Adipocyte (in vitro differentiated cells): ENCODE results near the gene KRTAP12-1.

Source experiments
- DNase-seq: peaks from one replicate; pipeline ENCODE4 v3.0.0-alpha.2; 2015; ENCODE audit warnings: low read depth
- H3K27me3 ChIP-seq: replicated peaks from 2 replicates; pipeline ENCODE4 v1.7.0; 2013; ENCODE audit warnings: mild to moderate bottlenecking, low read length, moderate library complexity; ENCODE audit not compliant: control insufficient read depth, insufficient read depth
- H3K36me3 ChIP-seq: 2 replicates; pipeline ENCODE4 v1.7.0; 2013; ENCODE audit warnings: low read length, mild to moderate bottlenecking, moderate library complexity; ENCODE audit not compliant: control insufficient read depth, insufficient read depth, severe bottlenecking
- H3K4me1 ChIP-seq: 2 replicates; pipeline ENCODE4 v1.7.0; 2013; ENCODE audit warnings: mild to moderate bottlenecking, low read length, moderate library complexity; ENCODE audit not compliant: control insufficient read depth, insufficient read depth
- H3K4me3 ChIP-seq: 2 replicates; pipeline ENCODE4 v1.7.0; 2013; ENCODE audit warnings: mild to moderate bottlenecking, low read length, moderate library complexity
- H3K9ac ChIP-seq: 2 replicates; pipeline ENCODE4 v1.7.0; 2013; ENCODE audit warnings: mild to moderate bottlenecking, low read length, moderate library complexity
- H3K9me3 ChIP-seq: 2 replicates; pipeline ENCODE4 v1.7.0; 2013; ENCODE audit warnings: mild to moderate bottlenecking, low read length, moderate library complexity; ENCODE audit not compliant: control insufficient read depth

KRTAP12-1 gene

DNA sequence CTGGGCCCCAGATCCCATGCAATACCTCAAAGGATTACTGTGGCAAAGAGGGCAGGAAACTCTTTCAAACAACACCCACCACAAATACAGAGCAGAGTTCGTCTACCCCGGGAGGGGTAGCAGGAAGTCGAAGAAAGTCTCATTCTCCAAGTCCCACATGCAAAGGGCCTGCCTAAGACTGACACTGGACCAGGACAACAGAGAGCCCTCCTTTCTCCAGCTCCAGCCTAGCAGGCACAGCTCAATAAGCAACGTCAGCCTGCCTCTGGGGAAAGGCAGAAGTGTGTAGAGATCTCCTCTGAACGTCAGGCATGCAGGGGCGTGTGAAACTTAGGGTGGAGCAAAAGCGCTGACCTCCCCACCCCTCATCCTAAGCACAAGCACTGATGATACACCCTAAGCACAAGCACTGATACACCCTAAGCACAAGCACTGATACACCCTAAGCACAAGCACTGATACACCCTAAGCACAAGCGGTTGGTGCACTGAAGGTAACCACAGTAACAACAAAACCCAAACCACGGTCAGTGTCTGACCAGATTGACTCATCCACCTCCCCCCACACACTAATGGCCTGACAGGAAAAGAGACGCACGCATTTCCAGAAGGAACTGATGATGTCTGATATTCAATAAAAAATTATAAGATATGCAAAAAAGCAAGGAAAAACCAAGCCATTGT lies 22.9 kb downstream of the KRTAP12-1 start:
- peaks cover 26% of the 10 kb centered on the region for H3K9me3 ChIP-seq
- no peak for DNase-seq
- no peak overlapping the region for H3K4me3 ChIP-seq
- no peaks in the 10 kb centered on the region for H3K4me1 ChIP-seq
- H3K27me3 ChIP-seq: peaks cover 3% of the 10 kb centered on the region
- no peak overlapping the region for H3K9ac ChIP-seq
- H3K36me3 ChIP-seq: no peaks in the 10 kb centered on the region

DNA sequence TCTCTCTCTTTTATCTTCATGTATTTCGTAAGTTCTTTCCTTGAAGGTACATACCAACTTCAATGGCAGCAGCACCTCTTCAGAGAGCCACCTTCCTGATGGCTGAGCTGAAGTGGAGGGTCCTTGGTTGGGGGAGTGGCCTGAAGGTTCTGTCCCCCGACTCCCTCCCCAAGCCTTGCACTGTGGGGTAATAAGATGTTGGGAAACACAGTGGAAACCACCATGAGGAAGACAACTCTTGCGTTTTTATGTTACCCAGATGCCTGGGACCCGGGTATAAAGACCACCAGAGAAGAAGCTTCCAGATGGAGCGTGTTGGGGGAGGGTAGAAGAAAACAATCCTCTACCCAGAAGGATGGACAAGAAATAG lies 23.4 kb downstream of the KRTAP12-1 start:
- Histone ChIP-seq H3K4me3 (no peak overlapping the region), H3K4me1 (no peaks in the 10 kb centered on the region), H3K9ac (no peak overlapping the region), H3K36me3 (no peaks in the 10 kb centered on the region), H3K9me3 (peaks cover 21% of the 10 kb centered on the region), H3K27me3 (peaks cover 3% of the 10 kb centered on the region)
- DNase-seq: no peak

DNA sequence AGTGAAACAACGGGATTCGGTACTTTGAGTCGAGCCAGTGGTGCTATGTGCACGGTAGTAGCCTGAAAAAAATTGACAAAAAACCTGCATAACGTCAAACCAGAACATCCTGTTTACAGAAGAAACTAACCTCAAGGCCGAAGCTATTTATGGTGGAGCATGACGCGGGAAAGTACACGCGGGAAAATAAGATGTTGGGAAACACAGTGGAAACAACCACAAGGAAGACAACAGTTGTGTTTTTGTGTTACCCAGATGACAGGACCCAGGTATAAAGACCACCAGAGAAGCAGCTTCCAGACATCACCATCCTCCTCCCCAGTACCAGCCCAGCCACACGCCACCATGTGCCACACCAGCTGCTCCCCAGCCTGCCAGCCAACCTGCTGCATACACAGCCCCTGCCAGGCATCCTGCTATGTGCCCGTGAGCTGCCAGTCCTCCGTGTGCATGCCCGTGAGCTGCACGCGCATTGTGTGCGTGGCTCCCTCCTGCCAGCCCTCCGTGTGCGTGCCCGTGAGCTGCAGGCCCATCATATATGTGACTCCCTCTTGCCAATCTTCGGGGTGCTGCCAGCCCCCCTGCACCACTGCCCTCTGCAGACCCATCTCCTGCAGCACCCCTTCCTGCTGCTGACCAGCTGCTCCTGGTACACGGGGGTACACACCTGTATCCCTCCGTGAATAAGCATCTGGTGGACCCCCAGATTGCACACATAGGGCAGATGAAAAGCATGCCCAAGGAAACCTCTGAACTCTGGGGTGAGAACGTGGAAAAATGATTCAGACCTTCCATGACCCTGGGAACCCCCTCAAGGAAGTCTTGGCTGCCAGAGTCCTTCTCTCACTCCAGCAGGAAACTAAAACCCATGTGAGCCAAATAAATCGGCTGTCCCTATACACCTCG lies 24.1 kb downstream of the KRTAP12-1 start, which contains the start of gene KRTAP12-3:
TSS of gene KRTAP12-3 (plus strand) at position 298 of the 906 bp plus-strand sequence. CDS start at position 346, 48 bp downstream.
- Histone ChIP-seq H3K27me3 (peaks cover 3% of the 10 kb centered on the region), H3K36me3 (no peaks in the 10 kb centered on the region), H3K4me1 (no peaks in the 10 kb centered on the region), H3K9me3 (peaks cover 17% of the 10 kb centered on the region), H3K9ac (no peak within 1 kb of the TSS), H3K4me3 (no peak within 1 kb of the TSS)
- no peak for DNase-seq

DNA sequence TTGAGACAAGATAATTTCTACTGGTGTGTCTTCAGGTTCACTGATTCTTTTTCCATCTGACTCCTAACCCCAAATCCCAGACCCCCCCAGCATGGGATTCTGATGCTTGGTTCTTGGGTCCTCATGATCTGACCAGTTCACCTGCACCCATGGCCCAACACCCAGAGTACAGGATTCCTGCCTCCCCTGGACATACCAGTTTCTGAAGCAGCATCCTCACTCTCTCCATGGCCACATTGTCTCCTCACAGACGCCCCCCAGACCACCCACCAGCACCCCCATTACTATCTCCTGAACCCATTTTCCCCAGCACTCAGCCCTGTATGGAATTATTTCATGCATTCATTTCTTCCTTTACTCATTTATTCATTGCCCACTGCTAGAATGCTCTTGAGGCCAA lies 25.1 kb downstream of the KRTAP12-1 start:
- H3K4me3 ChIP-seq: no peak overlapping the region
- peaks cover 14% of the 10 kb centered on the region for H3K9me3 ChIP-seq
- no peaks in the 10 kb centered on the region for H3K4me1 ChIP-seq
- peaks cover 3% of the 10 kb centered on the region for H3K27me3 ChIP-seq
- no peak overlapping the region for H3K9ac ChIP-seq
- DNase-seq: no peak
- no peaks in the 10 kb centered on the region for H3K36me3 ChIP-seq

DNA sequence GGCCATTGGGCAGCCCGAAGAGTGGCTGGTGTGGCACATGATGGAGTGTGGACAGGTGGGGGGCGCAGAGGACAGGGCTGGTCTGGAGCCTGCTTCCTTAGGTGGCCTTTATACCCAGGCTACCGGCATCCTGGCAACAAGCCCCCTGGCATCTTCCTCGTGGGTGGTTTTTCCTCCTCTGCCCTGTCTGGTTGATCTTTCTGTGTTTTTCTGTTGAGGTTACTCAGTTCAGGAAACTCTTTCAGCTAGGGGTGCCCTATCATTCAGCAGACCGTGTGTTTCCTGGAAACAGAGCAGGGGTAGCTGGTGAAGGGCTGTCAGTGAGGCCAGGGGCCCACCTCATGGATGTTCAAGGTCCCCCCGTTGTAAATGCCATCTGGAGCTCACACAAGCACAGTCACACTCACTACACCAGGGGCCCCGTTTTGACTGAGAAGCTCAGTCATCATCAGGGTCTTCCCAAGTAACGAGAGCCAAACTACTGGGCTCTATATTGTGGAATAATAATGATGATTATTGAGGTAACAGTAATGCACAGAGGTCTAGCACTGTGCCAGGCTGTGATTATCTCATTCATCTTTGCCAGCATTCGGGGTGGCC lies 27.3 kb downstream of the KRTAP12-1 start, which contains the start of gene KRTAP12-4:
TSS of gene KRTAP12-4 (minus strand) at position 84 of the 600 bp plus-strand sequence. CDS start at position 39, 45 bp downstream.
- Histone ChIP-seq H3K9me3 (peaks cover 14% of the 10 kb centered on the region), H3K4me3 (no peak within 1 kb of the TSS), H3K27me3 (peaks cover 3% of the 10 kb centered on the region), H3K36me3 (no peaks in the 10 kb centered on the region), H3K4me1 (no peaks in the 10 kb centered on the region), H3K9ac (no peak within 1 kb of the TSS)
- DNase-seq: no peak

DNA sequence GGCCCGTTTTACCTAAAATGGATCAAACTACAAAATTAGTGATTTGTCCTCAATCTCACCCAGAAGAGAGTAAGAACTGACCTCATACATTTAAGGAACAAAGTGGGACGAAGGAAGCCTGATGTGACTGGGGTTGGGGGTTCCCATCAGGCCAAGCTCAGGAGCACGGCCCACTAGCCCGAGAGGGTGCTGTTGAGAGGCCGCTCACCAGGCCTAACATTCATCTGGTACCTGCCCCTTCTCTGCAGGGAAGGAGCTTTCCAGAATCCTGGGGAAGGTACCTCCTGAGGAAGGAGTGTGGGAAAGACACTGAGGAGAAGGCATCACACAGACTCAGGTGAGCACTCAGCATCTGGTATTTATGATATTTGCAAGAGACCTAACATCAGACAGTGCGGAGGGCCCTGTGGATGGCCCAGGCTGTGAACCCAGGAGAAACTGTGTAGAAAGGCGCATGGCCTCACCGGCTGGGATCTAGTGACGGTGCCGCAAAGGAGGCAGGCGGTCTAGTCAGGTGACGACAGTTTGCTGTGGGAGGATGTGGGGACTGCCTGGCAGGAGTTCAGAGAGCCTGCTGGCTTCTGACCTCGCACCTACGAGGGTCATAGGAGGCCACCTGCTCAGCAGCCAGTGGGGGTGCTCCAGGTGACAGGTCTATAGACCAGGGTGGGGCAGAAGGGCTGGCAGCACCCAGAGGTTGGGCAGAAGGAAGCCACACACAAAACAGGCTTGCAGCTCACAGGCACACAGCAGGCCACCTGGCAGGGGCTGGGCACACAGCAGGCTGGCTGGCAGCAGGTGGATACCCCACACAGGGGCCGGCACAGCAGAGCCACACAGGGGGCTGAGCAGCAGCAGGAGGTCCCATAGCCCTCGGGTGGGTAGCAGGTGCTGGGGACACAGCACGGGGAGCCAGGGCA lies 28.0 kb downstream of the KRTAP12-1 start:
- Histone ChIP-seq H3K9me3 (peaks cover 14% of the 10 kb centered on the region), H3K9ac (no peak overlapping the region), H3K4me1 (no peaks in the 10 kb centered on the region), H3K4me3 (no peak overlapping the region), H3K27me3 (peaks cover under 1% of the 10 kb centered on the region), H3K36me3 (no peaks in the 10 kb centered on the region)
- DNase-seq: no peak

DNA sequence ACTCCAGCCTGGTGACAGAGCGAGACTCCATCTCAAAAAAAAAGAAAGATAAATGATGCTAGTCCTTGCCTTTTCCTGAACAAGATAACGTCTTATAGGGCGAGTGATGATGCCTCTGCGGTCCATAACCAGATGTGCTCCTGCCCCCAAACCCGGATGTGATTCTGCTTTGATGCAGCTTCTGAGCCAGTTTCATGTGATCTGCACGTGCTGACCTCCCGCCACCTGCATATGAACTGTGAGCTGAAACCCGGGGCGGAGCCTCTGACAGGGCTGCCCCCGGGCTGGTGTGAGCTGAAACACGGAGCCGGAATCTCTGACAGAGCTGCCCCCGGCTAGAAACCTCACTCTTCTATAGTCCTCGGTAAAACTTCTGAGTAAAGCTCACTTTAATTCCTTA lies 28.8 kb downstream of the KRTAP12-1 start:
- Histone ChIP-seq H3K4me3 (no peak overlapping the region), H3K4me1 (no peaks in the 10 kb centered on the region), H3K9me3 (peaks cover 14% of the 10 kb centered on the region), H3K27me3 (no peaks in the 10 kb centered on the region), H3K36me3 (no peaks in the 10 kb centered on the region), H3K9ac (no peak overlapping the region)
- DNase-seq: no peak

DNA sequence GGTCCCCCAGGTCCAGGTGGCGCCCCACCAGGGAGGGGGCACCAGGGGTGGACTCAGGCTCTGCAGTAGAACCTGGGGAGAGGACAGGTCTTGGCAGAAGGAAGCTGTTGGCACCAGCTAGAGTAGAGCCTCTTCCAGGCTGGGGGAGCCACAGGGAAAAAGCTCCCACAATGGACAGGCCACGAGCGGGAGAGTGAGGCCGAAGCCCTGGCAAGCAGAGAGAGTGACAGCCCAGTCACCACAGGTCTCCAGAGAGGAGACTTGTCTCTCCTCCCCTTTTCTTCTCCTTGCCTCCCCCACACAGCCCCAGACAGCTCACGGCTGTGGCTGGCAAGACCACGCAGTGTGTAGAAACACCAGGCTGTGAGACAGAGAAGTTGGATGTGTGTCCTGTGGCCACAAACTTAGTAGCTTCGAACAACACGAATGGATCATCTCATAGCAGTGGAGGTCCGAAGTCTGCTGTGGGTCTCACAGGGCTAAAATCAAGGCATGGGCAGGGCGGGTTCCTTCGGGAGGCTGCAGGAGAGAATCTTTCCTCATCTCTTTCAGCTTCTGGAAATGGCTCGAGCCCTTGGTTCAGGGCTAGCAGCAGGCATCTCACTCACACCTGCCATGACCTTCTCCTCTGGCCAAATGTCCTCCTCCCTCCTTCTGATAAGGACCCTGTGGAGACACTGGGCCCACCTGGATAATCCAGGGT lies 30.8 kb downstream of the KRTAP12-1 start:
- no peak for DNase-seq
- Histone ChIP-seq H3K4me1 (no peaks in the 10 kb centered on the region), H3K9me3 (peaks cover 7% of the 10 kb centered on the region), H3K4me3 (no peak overlapping the region), H3K27me3 (no peaks in the 10 kb centered on the region), H3K9ac (no peak overlapping the region), H3K36me3 (no peaks in the 10 kb centered on the region)

DNA sequence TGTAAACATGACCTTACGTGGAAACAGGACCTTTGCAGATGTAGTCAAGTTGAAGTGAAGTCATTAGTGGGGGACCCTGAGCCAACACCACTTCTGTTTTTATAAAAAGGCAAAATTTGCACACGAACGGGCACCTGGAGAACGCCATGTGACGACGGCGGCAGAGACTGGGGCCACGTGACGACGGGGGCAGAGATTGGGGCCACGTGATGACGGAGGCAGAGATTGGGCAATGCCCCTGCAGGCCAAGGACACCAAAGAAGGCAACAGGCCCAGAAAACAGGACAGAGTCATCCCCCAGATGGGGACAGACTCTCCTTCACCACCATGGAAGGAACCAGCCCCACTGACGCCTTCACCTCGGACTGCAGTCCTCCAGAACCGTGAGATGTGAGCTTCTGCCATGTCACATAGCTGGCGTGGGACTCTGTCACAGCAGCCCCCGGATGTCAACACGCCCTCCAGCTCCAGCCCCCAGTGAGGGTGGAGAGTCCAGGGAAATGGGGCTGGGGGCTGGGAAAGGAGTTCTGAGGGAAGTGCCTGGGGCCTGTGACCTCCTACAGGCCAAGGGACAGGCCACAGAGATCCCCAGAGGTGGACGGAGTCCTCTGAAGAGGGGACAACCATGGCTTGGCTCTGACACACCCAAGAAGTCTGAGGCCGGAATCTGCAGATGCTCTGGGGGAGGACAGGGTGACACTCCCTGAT lies 31.5 kb downstream of the KRTAP12-1 start:
- Histone ChIP-seq H3K36me3 (no peaks in the 10 kb centered on the region), H3K27me3 (no peaks in the 10 kb centered on the region), H3K4me3 (no peak overlapping the region), H3K9me3 (no peaks in the 10 kb centered on the region), H3K9ac (no peak overlapping the region), H3K4me1 (no peaks in the 10 kb centered on the region)
- DNase-seq: no peak
